H1 (cell line): ENCODE measurements around the gene FOXD3.

ENCODE experiments used
- BRCA1 ChIP-seq: IDR thresholded peaks from 2 replicates; pipeline ENCODE4 v1.6.1; 2012; ENCODE audit warnings: low read depth, low read length, improper control_type of control experiment
- CHD2 ChIP-seq: IDR thresholded peaks from 2 replicates; pipeline ENCODE4 v1.6.1; 2012; ENCODE audit warnings: low read length, improper control_type of control experiment
- CTCF ChIP-seq, 3 experiments: IDR thresholded peaks; 1 replicate in 2 of 3; 2 replicates in 1 of 3; pipeline versions ENCODE4 v1.5.1 to v1.6.1; 2011; ENCODE audit warnings: low read length in 3 of 3, mild to moderate bottlenecking in 3 of 3, inconsistent platforms in 2 of 3, low read depth in 1 of 3, moderate library complexity in 1 of 3; ENCODE audit not compliant: insufficient read depth in 1 of 3; ENCODE audit errors: control extremely low read depth in 1 of 3
- EGR1 ChIP-seq: IDR thresholded peaks from 2 replicates; pipeline ENCODE4 v1.6.1; 2011; ENCODE audit warnings: low read depth, low read length, borderline replicate concordance
- EZH2 ChIP-seq: fragments of 200-600 bp; sonication (generic); IDR thresholded peaks from 2 replicates; pipeline ENCODE4 v1.7.1; 2012; ENCODE audit warnings: low read depth, mild to moderate bottlenecking, moderate library complexity, low read length, inconsistent platforms; ENCODE audit not compliant: severe bottlenecking
- HDAC6 ChIP-seq: IDR thresholded peaks from one replicate; pipeline ENCODE4 v1.7.1; 2012; ENCODE audit warnings: low read depth, mild to moderate bottlenecking, inconsistent platforms, low read length, moderate library complexity
- PHF8 ChIP-seq: fragments of 200-600 bp; sonication (generic); conservative IDR thresholded peaks from 2 replicates; pipeline ENCODE4 v1.7.1; 2012; ENCODE audit warnings: low read depth, mild to moderate bottlenecking, inconsistent platforms, low read length, moderate library complexity
- POLR2A ChIP-seq, 2 experiments: IDR thresholded peaks; 1 replicate in 1 of 2; 2 replicates in 1 of 2; pipeline ENCODE4 v1.6.1; 2011; ENCODE audit warnings: low read depth in 2 of 2, low read length in 2 of 2, mild to moderate bottlenecking in 2 of 2; ENCODE audit errors: control extremely low read depth in 1 of 2
- POLR2AphosphoS5 ChIP-seq: IDR thresholded peaks from 2 replicates; pipeline ENCODE4 v1.6.1; 2011; ENCODE audit warnings: low read depth, low read length
- TAF1 ChIP-seq: IDR thresholded peaks from 2 replicates; pipeline ENCODE4 v1.6.1; 2011; ENCODE audit warnings: mild to moderate bottlenecking, low read depth, low read length
- YY1 ChIP-seq: IDR thresholded peaks from 2 replicates; pipeline ENCODE4 v1.6.1; 2011; ENCODE audit warnings: low read depth, mild to moderate bottlenecking, low read length

- TF ChIP-seq CTCF (IDR thresholded peaks at IDR 0.05; ENCODE audit: control extremely low read depth in 1 of 3, insufficient read depth in 1 of 3, low read depth in 1 of 3, low read length in 3 of 3) (no peak), EGR1 (no peak), EZH2 (no peak), TAF1 (no peak), POLR2AphosphoS5 (no peak), POLR2A (IDR thresholded peaks at IDR 0.05; ENCODE audit: control extremely low read depth in 1 of 2, low read depth in 2 of 2, low read length in 2 of 2) (no peak), YY1 (no peak), BRCA1 (no peak), PHF8 (no peak), CHD2 (no peak), HDAC6 (no peak)
These were observed 44.9 kb upstream of the FOXD3 start for GRCh38 chr1:63277195-63278192.
